Small intestine (tissue), 7 donors: Measurements from ENCODE around the gene RPS15. TPM values are rescaled to one million over a fixed set of nuclear protein-coding genes. Genes with fewer than 3 reads are reported as not detected.
"Not testable (repeated sequence)": the region's sequence is repeated elsewhere in the genome, so short reads cannot be mapped to it uniquely, and the experiment has no call there.

Experiments
- DNase-seq, 2 donors: peaks; one replicate each; pipeline versions ENCODE4 v3.0.0 to v3.0.0-alpha.2; 2013
- FAIRE-seq: peaks from 2 replicates; lab custom pipeline; 2012; peaks lifted over from hg19 to GRCh38; lab: Jason Lieb, UNC
- H3K27ac ChIP-seq, 3 donors: one replicate each; pipeline ENCODE4 v1.5.1; 2013; ENCODE audit warnings: low read length in 2 of 3, mild to moderate bottlenecking in 2 of 3, control low read depth in 1 of 3, inconsistent platforms in 1 of 3, low read depth in 1 of 3, moderate library complexity in 1 of 3
- H3K27me3 ChIP-seq, 3 donors: one replicate each; pipeline ENCODE4 v1.6.1; 2013; ENCODE audit warnings: low read length in 3 of 3, inconsistent platforms in 1 of 3; ENCODE audit not compliant: control insufficient read depth in 3 of 3, insufficient read depth in 3 of 3
- H3K36me3 ChIP-seq, 3 donors: one replicate each; pipeline ENCODE4 v1.6.1; 2013; ENCODE audit warnings: low read length in 3 of 3, inconsistent platforms in 1 of 3, low read depth in 1 of 3, mild to moderate bottlenecking in 1 of 3, moderate library complexity in 1 of 3; ENCODE audit not compliant: control insufficient read depth in 3 of 3, insufficient read depth in 2 of 3
- H3K4me1 ChIP-seq, 3 donors: one replicate each; pipeline ENCODE4 v1.6.1; 2013; ENCODE audit warnings: low read length in 2 of 3, inconsistent platforms in 1 of 3, low read depth in 1 of 3, mild to moderate bottlenecking in 1 of 3, moderate library complexity in 1 of 3; ENCODE audit not compliant: control insufficient read depth in 3 of 3, insufficient read depth in 2 of 3
- H3K4me3 ChIP-seq, 3 donors: one replicate each; pipeline ENCODE4 v1.5.1; 2013; ENCODE audit warnings: low read length in 3 of 3, control low read depth in 1 of 3, inconsistent platforms in 1 of 3, low read depth in 1 of 3, mild to moderate bottlenecking in 1 of 3, moderate library complexity in 1 of 3
- H3K9me3 ChIP-seq, 2 donors: one replicate each; pipeline ENCODE4 v1.6.1; 2013; ENCODE audit warnings: low read depth in 1 of 2, low read length in 1 of 2; ENCODE audit not compliant: control insufficient read depth in 2 of 2, insufficient read depth in 1 of 2
- WGBS, 3 donors: extraction: QIAGEN DNeasy Blood & Tissue Kit; methylation state at CpG; one replicate each; pipeline ENCODE4 v1.1.7; 2013; 5-methylcytosine and 5-hydroxymethylcytosine counted together
- polyA plus RNA-seq, 4 donors: library from polyadenylated mRNA; stranded (reverse) in 3 of 4; unstranded in 1 of 4; fragments of 200-250 nt in 3 of 4; fragments of 120-200 nt in 1 of 4; gene quantifications; one replicate each; pipeline versions ENCODE4 v1.2.1 to v1.2.3, GENCODE V29; 2013
- donor health status: healthy with polysubstance abuse.
- donor health status: control.
- donor health status: control.
- donor health status: Bipolar disorder and iron deficiency.
- donor health status: healthy.

The RPS15 gene
- polyA plus RNA-seq, 4 donors = 1,394 to 3,547 (median 2,919) TPM

- 70 to 77% (median 75%) methylated on average over 57 of the region's 57 CpGs for WGBS, 3 donors
- Histone ChIP-seq H3K4me3 (peak overlapping the region in 2 of 3 donors; percentile 74 to 100), H3K4me1 (peaks cover 0 to 21% (median 2%) of the 10 kb centered on the region in 3 donors), H3K36me3 (peaks cover 3 to 60% (median 17%) of the 10 kb centered on the region in 3 donors)
- H3K9me3 ChIP-seq, H3K27me3 ChIP-seq, DNase-seq, H3K27ac ChIP-seq, FAIRE-seq: not testable (repeated sequence)
These were observed 1.6 kb downstream of the RPS15 start for GRCh38 chr19:1439525-1440417.

- Histone ChIP-seq H3K4me3 (no peak overlapping the region), H3K36me3 (peaks cover 3 to 55% (median 17%) of the 10 kb centered on the region in 3 donors), H3K9me3 (no peaks in the 10 kb centered on the region), H3K4me1 (peaks cover 0 to 26% (median 2%) of the 10 kb centered on the region in 3 donors), H3K27ac (no peak overlapping the region), H3K27me3 (peaks cover 0 to 4% (median 0%) of the 10 kb centered on the region in 3 donors)
- DNase-seq = no peak
- 83 to 89% (median 84%) methylated on average over 13 to 15 of the region's 15 CpGs for WGBS, 3 donors
- FAIRE-seq = no peak
These were observed 2.2 kb downstream of the RPS15 start for GRCh38 chr19:1440418-1440801.

- peaks cover 0 to 28% (median 4%) of the 10 kb centered on the region in 3 donors for H3K4me1 ChIP-seq
- H3K36me3 ChIP-seq = peaks cover 3 to 51% (median 17%) of the 10 kb centered on the region in 3 donors
- 85 to 91% (median 90%) methylated on average over 9 of the region's 9 CpGs for WGBS, 3 donors
- no peak overlapping the region for H3K4me3 ChIP-seq
- H3K27ac ChIP-seq = no peak overlapping the region
- no peaks in the 10 kb centered on the region for H3K9me3 ChIP-seq
- H3K27me3 ChIP-seq = peaks cover 0 to 9% (median 0%) of the 10 kb centered on the region in 3 donors
- FAIRE-seq (no peak), DNase-seq (no peak)
These were observed 2.8 kb downstream of the RPS15 start for GRCh38 chr19:1441022-1441426.

GRCh38 chr19:1441677-1442438 is 3.7 kb downstream of the RPS15 start:
- Histone ChIP-seq H3K27me3 (peaks cover 0 to 17% (median 4%) of the 10 kb centered on the region in 3 donors), H3K36me3 (peaks cover 3 to 44% (median 17%) of the 10 kb centered on the region in 3 donors), H3K27ac (no peak overlapping the region), H3K9me3 (no peaks in the 10 kb centered on the region), H3K4me3 (no peak overlapping the region), H3K4me1 (peaks cover 0 to 32% (median 4%) of the 10 kb centered on the region in 3 donors)
- DNase-seq (no peak), FAIRE-seq (no peak)
- 85 to 89% (median 86%) methylated on average over 25 of the region's 25 CpGs for WGBS, 3 donors

GRCh38 chr19:1445185-1445931 is 7.2 kb downstream of the RPS15 start:
- DNase-seq = peak; percentile 72 to 89
- H3K27me3 ChIP-seq = peaks cover 3 to 49% (median 32%) of the 10 kb centered on the region in 3 donors
- H3K36me3 ChIP-seq = peaks cover 3 to 31% (median 14%) of the 10 kb centered on the region in 3 donors
- H3K27ac ChIP-seq = peak overlapping the region in 2 of 3 donors; percentile 17 to 21
- H3K9me3 ChIP-seq = no peaks in the 10 kb centered on the region
- no peak for FAIRE-seq
- 1 to 2% (median 2%) methylated on average over 48 to 70 of the region's 70 CpGs for WGBS, 3 donors
- H3K4me1 ChIP-seq = peaks cover 0 to 21% (median 2%) of the 10 kb centered on the region in 3 donors
- H3K4me3 ChIP-seq = peak overlapping the region; percentile 5 to 40 (median 39)

- WGBS, 3 donors = 2 to 3% (median 3%) methylated on average over 37 to 99 of the region's 99 CpGs
These were observed 7.9 kb downstream of the RPS15 start for GRCh38 chr19:1445932-1446712.

GRCh38 chr19:1446713-1447481 is 8.7 kb downstream of the RPS15 start:
- Histone ChIP-seq H3K27ac (no peak overlapping the region), H3K27me3 (peaks cover 14 to 64% (median 43%) of the 10 kb centered on the region in 3 donors), H3K9me3 (no peaks in the 10 kb centered on the region), H3K4me1 (peaks cover 0 to 21% (median 2%) of the 10 kb centered on the region in 3 donors), H3K36me3 (peaks cover 0 to 15% (median 5%) of the 10 kb centered on the region in 3 donors), H3K4me3 (no peak overlapping the region)
- DNase-seq = no peak
- FAIRE-seq = no peak
- WGBS, 3 donors = 1 to 4% (median 3%) methylated on average over 40 to 63 of the region's 63 CpGs

More at GRCh38 chr19:1445932-1446712, 7.9 kb downstream of the RPS15 start:
- Histone ChIP-seq H3K4me1 (peaks cover 0 to 21% (median 2%) of the 10 kb centered on the region in 3 donors), H3K9me3 (no peaks in the 10 kb centered on the region), H3K27ac (no peak overlapping the region), H3K27me3 (peaks cover 7 to 56% (median 40%) of the 10 kb centered on the region in 3 donors), H3K4me3 (peak overlapping the region; percentile 12 to 39 (median 19)), H3K36me3 (peaks cover 0 to 23% (median 6%) of the 10 kb centered on the region in 3 donors)
- FAIRE-seq = no peak
- DNase-seq = no peak
